GM12891 (cell line): ENCODE data around the gene FGF21.

Experiments
- POLR2A ChIP-seq: IDR thresholded peaks from 2 replicates; pipeline ENCODE4 v1.6.1; 2011; ENCODE audit warnings: low read depth, low read length, control low read depth
- POLR2AphosphoS5 ChIP-seq: IDR thresholded peaks from 2 replicates; pipeline ENCODE4 v1.6.1; 2011; ENCODE audit warnings: low read depth, low read length, control low read depth
- POU2F2 ChIP-seq: IDR thresholded peaks from 2 replicates; pipeline ENCODE4 v1.6.1; 2011; ENCODE audit warnings: low read depth, mild to moderate bottlenecking, control low read depth, low read length, moderate library complexity
- SPI1 ChIP-seq: IDR thresholded peaks from 2 replicates; pipeline ENCODE4 v1.6.1; 2011; ENCODE audit warnings: low read depth, low read length, control low read depth
- TAF1 ChIP-seq: IDR thresholded peaks from 2 replicates; pipeline ENCODE4 v1.6.1; 2011; ENCODE audit warnings: low read depth, low read length, control low read depth

GRCh38 chr19:48746738-48747575 lies 8.4 kb upstream of the FGF21 start, which contains the start of gene IZUMO1:
- TF ChIP-seq POLR2A = no peak
- TF ChIP-seq POLR2AphosphoS5 = no peak
- no peak for TF ChIP-seq TAF1
- no peak for TF ChIP-seq POU2F2
- no peak for TF ChIP-seq SPI1
